GM18508 (cell line): ENCODE data around the gene NTN4.
"Not testable (repeated sequence)": the region's sequence is repeated elsewhere in the genome, so short reads cannot be mapped to it uniquely, and the experiment has no call there.

Experiments
- ATAC-seq: cut with Tn5 transposase; IDR thresholded peaks from one replicate; pipeline ENCODE4 v1.9.1; 2021; ENCODE audit warnings: moderate number of reproducible peaks; ENCODE audit not compliant: insufficient read depth, unreplicated experiment

NTN4 gene

GRCh38 chr12:95759718-95760117 lies 30.8 kb downstream of the NTN4 start:
- no peak for ATAC-seq

- ATAC-seq = no peak
Observed at GRCh38 chr12:95759039-95759438, 31.5 kb downstream of the NTN4 start.

GRCh38 chr12:95756362-95756761 lies 34.2 kb downstream of the NTN4 start:
- no peak for ATAC-seq

- ATAC-seq = no peak
Observed at GRCh38 chr12:95755261-95755865, 35.2 kb downstream of the NTN4 start.

GRCh38 chr12:95746062-95746461 lies 44.5 kb downstream of the NTN4 start:
- ATAC-seq = not testable (repeated sequence)

GRCh38 chr12:95742586-95742985 lies 48.0 kb downstream of the NTN4 start:
- ATAC-seq = no peak

- no peak for ATAC-seq
Observed at GRCh38 chr12:95741635-95742034, 48.9 kb downstream of the NTN4 start.

- ATAC-seq = no peak
Observed at GRCh38 chr12:95740751-95741150, 49.8 kb downstream of the NTN4 start.

GRCh38 chr12:95739561-95740313 lies 50.8 kb downstream of the NTN4 start:
- no peak for ATAC-seq

- no peak for ATAC-seq
Observed at GRCh38 chr12:95738024-95738611, 52.4 kb downstream of the NTN4 start.

GRCh38 chr12:95736631-95737030 lies 53.9 kb downstream of the NTN4 start:
- ATAC-seq = no peak

- ATAC-seq = not testable (repeated sequence)
Observed at GRCh38 chr12:95735728-95736127, 54.8 kb downstream of the NTN4 start.

- no peak for ATAC-seq
Observed at GRCh38 chr12:95733141-95733825, 57.3 kb downstream of the NTN4 start.

GRCh38 chr12:95731519-95731958 lies 59.0 kb downstream of the NTN4 start:
- no peak for ATAC-seq

GRCh38 chr12:95730457-95730856 lies 60.1 kb downstream of the NTN4 start:
- no peak for ATAC-seq

- no peak for ATAC-seq
Observed at GRCh38 chr12:95726903-95727302, 63.7 kb downstream of the NTN4 start.

- no peak for ATAC-seq
Observed at GRCh38 chr12:95724767-95725166, 65.8 kb downstream of the NTN4 start.

- no peak for ATAC-seq
Observed at GRCh38 chr12:95723693-95724384, 66.7 kb downstream of the NTN4 start.

GRCh38 chr12:95721320-95721719 lies 69.2 kb downstream of the NTN4 start:
- ATAC-seq = no peak

- ATAC-seq = no peak
Observed at GRCh38 chr12:95720146-95720545, 70.4 kb downstream of the NTN4 start.
